Testis (tissue), 3 donors: ENCODE results near the gene BTBD6. TPM values are rescaled to one million over a fixed set of nuclear protein-coding genes. Genes with fewer than 3 reads are reported as not detected.
A peak's percentile ranks its signal among the peaks of the same experiment; 100 is the strongest.

Source experiments
- DNase-seq: peaks from one replicate; pipeline ENCODE4 v3.0.0-alpha.2; 2019
- H3K27ac ChIP-seq, 2 donors: fragments of 200-600 bp; sonication (generic); one replicate each; pipeline ENCODE4 v1.5.1; 2019
- H3K27me3 ChIP-seq: fragments of 200-600 bp; sonication (generic); one replicate; pipeline ENCODE4 v1.5.1; 2019
- H3K36me3 ChIP-seq: fragments of 200-600 bp; sonication (generic); one replicate; pipeline ENCODE4 v1.5.1; 2017; ENCODE audit warnings: low read depth; ENCODE audit errors: missing control alignments
- H3K4me1 ChIP-seq: fragments of 200-600 bp; sonication (generic); one replicate; pipeline ENCODE4 v1.5.1; 2019
- H3K4me3 ChIP-seq, 2 donors: fragments of 200-600 bp; sonication (generic); one replicate each; pipeline ENCODE4 v1.5.1; 2017 to 2019
- H3K9me3 ChIP-seq: fragments of 200-600 bp; sonication (generic); one replicate; pipeline ENCODE4 v1.5.1; 2017
- POLR2A ChIP-seq: fragments of 450-650 bp; IDR thresholded peaks from one replicate; pipeline ENCODE4 v1.6.1; 2017; ENCODE audit warnings: antibody characterized with exemption, mild to moderate bottlenecking, moderate library complexity
- WGBS, 2 donors: methylation state at CpG; one replicate each; pipeline ENCODE4 v1.1.5; 2018; 5-methylcytosine and 5-hydroxymethylcytosine counted together
- intact Hi-C: fragments of 100-400 bp; cut with DNase I; formaldehyde crosslinking; loops from one replicate; pipeline ENCODE4 v1.15.1; 2023; ENCODE audit warnings: low total_unique reads
- polyA plus RNA-seq: library from polyadenylated mRNA; stranded (reverse); fragments of 350-450 nt; fragmentation: Illumina TruSeq; extraction: RNeasy Lipid Tissue Mini Kit (QIAGEN cat#74804); gene quantifications from one replicate; pipeline ENCODE4 v1.2.3, GENCODE V29; 2014; ENCODE audit warnings: low read depth, low replicate concordance; ENCODE audit not compliant: insufficient read depth
- total RNA-seq, 2 donors: library from RNA; depleted of rRNA; stranded (reverse); fragments of >200 nt; gene quantifications; one replicate each; pipeline ENCODE4 v1.2.3, GENCODE V29; 2016
- TF ChIP-seq, protein P1 (sequence below), 3 experiments: fragments of 450-650 bp in 2 of 3; fragments of 200-600 bp in 1 of 3; sonication (generic) in 1 of 3; IDR thresholded peaks; one replicate each; pipeline ENCODE4 v1.5.1; 2016 to 2019; ENCODE audit warnings: antibody characterized with exemption in 3 of 3, mild to moderate bottlenecking in 2 of 3, moderate library complexity in 1 of 3

BTBD6 gene
- total and polyA plus RNA-seq, 3 donors from 2014 or later = 84.1 to 120 (median 97.6) TPM

DNA sequence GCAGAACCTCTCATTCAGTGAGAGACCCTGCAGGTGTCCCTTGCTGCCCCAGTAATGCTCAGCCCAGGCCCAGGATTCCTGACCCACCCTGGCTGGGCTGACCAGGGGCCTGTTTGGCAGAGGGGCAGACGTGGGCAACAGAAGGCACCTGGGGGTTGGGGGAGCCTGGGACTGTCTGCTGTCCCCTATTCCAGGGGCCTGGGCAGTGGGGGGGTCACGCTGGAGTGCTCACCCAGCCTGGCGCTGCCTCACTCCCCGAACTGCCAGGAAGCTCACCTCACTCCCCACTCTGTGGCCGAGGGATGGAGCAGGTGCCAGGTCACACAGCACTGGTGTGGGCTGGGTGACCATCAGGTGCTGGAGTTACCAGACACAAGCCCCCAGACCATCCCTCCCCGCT, 44.6 kb upstream of the BTBD6 start:
- no peaks in the 10 kb centered on the region for H3K9me3 ChIP-seq
- peaks cover 15% of the 10 kb centered on the region for H3K4me1 ChIP-seq
- H3K27me3 ChIP-seq = no peaks in the 10 kb centered on the region
- no peak for TF ChIP-seq POLR2A
- TF ChIP-seq, protein P1, sequence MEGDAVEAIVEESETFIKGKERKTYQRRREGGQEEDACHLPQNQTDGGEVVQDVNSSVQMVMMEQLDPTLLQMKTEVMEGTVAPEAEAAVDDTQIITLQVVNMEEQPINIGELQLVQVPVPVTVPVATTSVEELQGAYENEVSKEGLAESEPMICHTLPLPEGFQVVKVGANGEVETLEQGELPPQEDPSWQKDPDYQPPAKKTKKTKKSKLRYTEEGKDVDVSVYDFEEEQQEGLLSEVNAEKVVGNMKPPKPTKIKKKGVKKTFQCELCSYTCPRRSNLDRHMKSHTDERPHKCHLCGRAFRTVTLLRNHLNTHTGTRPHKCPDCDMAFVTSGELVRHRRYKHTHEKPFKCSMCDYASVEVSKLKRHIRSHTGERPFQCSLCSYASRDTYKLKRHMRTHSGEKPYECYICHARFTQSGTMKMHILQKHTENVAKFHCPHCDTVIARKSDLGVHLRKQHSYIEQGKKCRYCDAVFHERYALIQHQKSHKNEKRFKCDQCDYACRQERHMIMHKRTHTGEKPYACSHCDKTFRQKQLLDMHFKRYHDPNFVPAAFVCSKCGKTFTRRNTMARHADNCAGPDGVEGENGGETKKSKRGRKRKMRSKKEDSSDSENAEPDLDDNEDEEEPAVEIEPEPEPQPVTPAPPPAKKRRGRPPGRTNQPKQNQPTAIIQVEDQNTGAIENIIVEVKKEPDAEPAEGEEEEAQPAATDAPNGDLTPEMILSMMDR (IDR thresholded peaks at IDR 0.05) = no peak
- no peak overlapping the region for H3K27ac ChIP-seq
- DNase-seq = no peak
- 67 to 75% methylated on average over 1 to 6 of the region's 6 CpGs for WGBS, 2 donors
- no peaks in the 10 kb centered on the region for H3K36me3 ChIP-seq
- intact Hi-C loops = loop anchor here (5.0 to 10.0 kb wide), 3 partner anchors 81 to 324 kb away; partner anchors contain the start of gene TMEM121
- no peak overlapping the region for H3K4me3 ChIP-seq

DNA sequence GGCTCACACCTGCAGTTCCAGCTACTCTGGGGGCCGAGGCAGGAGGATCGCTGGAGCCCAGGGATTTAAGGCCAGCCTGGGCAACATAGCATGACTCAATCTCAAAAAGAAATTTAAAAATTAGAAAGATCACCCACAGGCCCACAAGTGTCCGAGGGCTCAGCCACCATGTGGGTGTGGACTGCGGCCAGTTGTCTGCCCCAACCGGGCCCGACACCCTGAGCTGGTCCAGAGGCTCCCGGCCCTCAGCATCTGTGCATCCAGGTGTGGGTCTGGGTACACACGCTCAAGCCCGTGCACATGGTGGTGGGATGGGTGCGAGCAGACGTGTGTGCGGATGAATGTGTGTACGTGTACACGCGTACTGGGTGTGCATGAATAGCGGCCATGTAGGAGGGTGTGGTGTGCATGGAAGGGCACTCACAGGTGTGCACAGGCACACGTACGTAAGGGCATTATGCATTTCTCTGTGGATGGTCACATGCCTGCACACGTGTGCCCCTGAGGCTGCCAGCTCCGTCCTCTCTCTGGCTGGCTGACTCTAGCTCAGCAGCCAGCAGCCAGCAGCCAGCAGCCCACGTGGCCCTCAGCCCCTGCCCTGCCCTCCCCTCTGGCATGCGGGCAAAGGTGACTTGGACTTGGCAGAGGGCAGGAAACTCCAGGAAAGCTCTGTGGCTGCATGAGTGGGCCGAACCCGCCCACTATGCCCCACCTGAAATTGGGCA, 44.0 kb upstream of the BTBD6 start:
- H3K4me1 ChIP-seq = peaks cover 15% of the 10 kb centered on the region

DNA sequence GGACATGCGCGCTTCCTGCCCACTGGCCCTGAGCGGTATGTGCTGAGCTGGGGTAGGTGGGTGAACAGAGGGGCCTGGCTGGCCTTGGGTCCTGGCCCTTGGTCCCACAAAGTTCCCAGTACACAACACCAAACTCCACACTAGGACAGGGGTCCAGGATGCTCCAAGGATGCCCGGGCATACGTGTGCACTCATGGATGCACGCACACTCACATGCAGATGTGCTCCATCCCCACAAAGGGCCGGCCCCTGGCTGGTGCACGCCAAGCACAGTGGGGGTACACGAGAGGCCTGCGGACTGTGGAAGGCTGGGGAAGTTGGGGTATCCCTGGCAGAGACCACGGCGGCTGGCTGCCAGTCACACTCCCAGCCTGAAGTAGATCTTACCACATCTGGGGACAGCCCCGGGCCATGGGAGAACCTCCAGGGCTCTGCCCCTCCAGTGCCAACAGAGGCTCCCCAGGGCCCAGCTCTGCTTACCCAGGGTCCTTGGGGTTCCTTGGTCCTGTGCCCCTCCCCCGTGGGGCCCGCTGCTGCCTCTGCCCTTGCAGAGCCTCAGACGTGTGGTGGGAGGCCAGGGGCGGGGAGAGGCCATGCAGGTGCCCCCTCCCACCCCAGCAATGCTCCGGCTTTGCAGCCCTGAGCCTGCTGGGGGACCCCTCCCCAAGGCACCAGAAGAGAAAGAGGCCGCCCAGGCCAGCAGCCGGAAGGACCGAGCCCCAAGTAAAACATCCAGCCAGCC, 43.2 kb upstream of the BTBD6 start:
- WGBS, 2 donors = 42 to 61% methylated on average over 6 to 20 of the region's 21 CpGs
- no peaks in the 10 kb centered on the region for H3K27me3 ChIP-seq
- H3K9me3 ChIP-seq = no peaks in the 10 kb centered on the region
- DNase-seq = no peak
- no peak overlapping the region for H3K4me3 ChIP-seq
- peaks cover 15% of the 10 kb centered on the region for H3K4me1 ChIP-seq
- TF ChIP-seq, protein P1 (IDR thresholded peaks at IDR 0.05) = no peak
- TF ChIP-seq POLR2A = no peak
- no peak overlapping the region for H3K27ac ChIP-seq
- intact Hi-C loops = loop anchor here (5.0 to 10.0 kb wide), 3 partner anchors 80 to 322 kb away; partner anchors contain the start of gene TMEM121
- H3K36me3 ChIP-seq = no peaks in the 10 kb centered on the region

More for the DNA sequence above, 44.0 kb upstream of the BTBD6 start:
- Histone ChIP-seq H3K27ac (no peak overlapping the region), H3K27me3 (no peaks in the 10 kb centered on the region), H3K4me3 (no peak overlapping the region), H3K9me3 (no peaks in the 10 kb centered on the region), H3K36me3 (no peaks in the 10 kb centered on the region)
- TF ChIP-seq, protein P1 (IDR thresholded peaks at IDR 0.05) = no peak
- TF ChIP-seq POLR2A = no peak
- peak; percentile 60 for DNase-seq
- 58 to 63% methylated on average over 13 to 24 of the region's 24 CpGs for WGBS, 2 donors
- intact Hi-C loops = loop anchor here (5.0 to 10.0 kb wide), 3 partner anchors 80 to 323 kb away; partner anchors contain the start of gene TMEM121

DNA sequence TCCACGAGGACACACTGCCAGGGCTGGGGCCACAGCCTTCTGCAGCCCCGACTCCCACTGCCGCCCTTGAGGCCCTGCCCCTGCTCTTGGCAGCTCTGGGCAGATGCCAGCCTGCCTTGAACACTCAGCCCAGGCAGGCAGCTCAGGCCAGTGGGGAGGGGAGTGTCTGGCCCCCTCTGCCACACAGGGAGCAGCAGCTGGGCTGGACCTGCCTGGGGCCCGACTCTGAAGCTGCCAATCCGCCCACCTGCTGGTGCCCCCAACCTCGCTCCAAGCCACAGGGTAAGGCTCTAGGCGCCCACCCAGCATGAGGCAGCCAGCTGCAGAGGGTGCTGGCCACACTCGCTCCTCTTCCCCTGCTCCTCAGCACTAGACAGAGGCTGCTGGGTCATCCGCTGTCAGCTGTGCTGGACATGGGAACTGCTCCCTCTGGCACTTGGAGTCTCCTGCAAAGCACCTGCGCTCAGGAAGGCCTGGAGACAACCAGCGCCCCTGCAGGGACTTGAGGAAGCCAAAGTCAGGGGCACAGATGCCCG, 42.6 kb upstream of the BTBD6 start:
- no peaks in the 10 kb centered on the region for H3K36me3 ChIP-seq
- TF ChIP-seq, protein P1 (IDR thresholded peaks at IDR 0.05) = no peak
- TF ChIP-seq POLR2A = no peak
- 24 to 47% methylated on average over 3 to 12 of the region's 12 CpGs for WGBS, 2 donors
- H3K4me1 ChIP-seq = peaks cover 15% of the 10 kb centered on the region
- no peak overlapping the region for H3K4me3 ChIP-seq
- H3K27ac ChIP-seq = no peak overlapping the region
- intact Hi-C loops = loop anchor here (10.0 kb wide), 1 partner anchor 79 kb away; no protein-coding TSS in a partner anchor
- DNase-seq = peak; percentile 67
- H3K27me3 ChIP-seq = no peaks in the 10 kb centered on the region
- H3K9me3 ChIP-seq = no peaks in the 10 kb centered on the region
